Psoas muscle (tissue), 8 donors: ENCODE data around the gene ABCA13. TPM values are rescaled to one million over a fixed set of nuclear protein-coding genes. Genes with fewer than 3 reads are reported as not detected.

Experiments
- ATAC-seq, 4 donors: fragments of 200-7000 bp; cut with Tn5 transposase; one replicate each; pipeline ENCODE4 v1.9.1; 2020; ENCODE audit warnings: moderate library complexity in 3 of 4, mild to moderate bottlenecking in 2 of 4
- DNase-seq, 2 donors: peaks; one replicate each; pipeline ENCODE4 v3.0.0-alpha.2; 2020
- H3K27ac ChIP-seq: fragments of 200-600 bp; one replicate; pipeline ENCODE4 v1.8.0; 2022
- H3K27me3 ChIP-seq, 3 donors: fragments of 200-600 bp in 1 of 3; one replicate each; pipeline versions ENCODE4 v1.6.1 to v1.8.0; 2013 to 2022; ENCODE audit warnings: low read length in 2 of 3, mild to moderate bottlenecking in 2 of 3, moderate library complexity in 1 of 3; ENCODE audit not compliant: insufficient read depth in 3 of 3
- H3K36me3 ChIP-seq, 2 donors: fragments of 200-600 bp in 1 of 2; one replicate each; pipeline versions ENCODE4 v1.6.1 to v1.8.0; 2013 to 2022; ENCODE audit warnings: low read depth in 1 of 2, mild to moderate bottlenecking in 1 of 2, moderate library complexity in 1 of 2; ENCODE audit not compliant: insufficient read depth in 1 of 2
- H3K4me1 ChIP-seq: fragments of 200-600 bp; one replicate; pipeline ENCODE4 v1.8.0; 2022
- H3K4me3 ChIP-seq: fragments of 200-600 bp; one replicate; pipeline ENCODE4 v1.8.0; 2022; ENCODE audit warnings: mild to moderate bottlenecking
- H3K9me3 ChIP-seq: fragments of 200-600 bp; one replicate; pipeline ENCODE4 v1.8.0; 2022
- WGBS, 3 donors: extraction: QIAGEN DNeasy Blood & Tissue Kit; methylation state at CpG; one replicate each; pipeline versions ENCODE4 v1.1.6 to v1.1.7; 2013; 5-methylcytosine and 5-hydroxymethylcytosine counted together
- intact Hi-C, 2 donors: fragments of 100-400 bp; cut with DNase I; formaldehyde crosslinking; loops; one replicate each; pipeline versions ENCODE4 v1.11.0 to v1.14.2; 2022
- polyA plus RNA-seq, 3 donors: library from polyadenylated mRNA; stranded (reverse); fragments of 200-250 nt; gene quantifications; one replicate each; pipeline ENCODE4 v1.2.3, GENCODE V29; 2013
- total RNA-seq, 4 donors: library from RNA; stranded (reverse); fragmentation: NEBNext Ultra II Directional in 2 of 4; extraction: Animal tissue kit (Norgen Biotek cat#: 25700) in 2 of 4; gene quantifications; one replicate each; pipeline versions ENCODE4 v1.2.1 to v1.2.4, GENCODE V29; 2021 to 2023
- TF ChIP-seq, protein P1 (sequence below): fragments of 200-600 bp; IDR thresholded peaks from one replicate; pipeline ENCODE4 v1.8.0; 2022; ENCODE audit warnings: antibody characterized with exemption
- donor health status: healthy with polysubstance abuse.
- donor health status: DM: no; HTN: no; CAD: no; lungs with moderate emphysema.
- donor health status: Bipolar disorder and iron deficiency.
- donor health status: healthy.
- donor health status: DM: yes; HTN: yes; CAD: no.
- donor health status: DM: no; HTN: no; CAD: no.
- donor health status: DM: no; HTN: no; CAD: no.
- donor health status: DM: yes; HTN: yes; CAD: no.

ABCA13 gene
- total and polyA plus RNA-seq, 7 donors = 0.06 to 0.12 (median 0.10) TPM; not detected in 4

DNA sequence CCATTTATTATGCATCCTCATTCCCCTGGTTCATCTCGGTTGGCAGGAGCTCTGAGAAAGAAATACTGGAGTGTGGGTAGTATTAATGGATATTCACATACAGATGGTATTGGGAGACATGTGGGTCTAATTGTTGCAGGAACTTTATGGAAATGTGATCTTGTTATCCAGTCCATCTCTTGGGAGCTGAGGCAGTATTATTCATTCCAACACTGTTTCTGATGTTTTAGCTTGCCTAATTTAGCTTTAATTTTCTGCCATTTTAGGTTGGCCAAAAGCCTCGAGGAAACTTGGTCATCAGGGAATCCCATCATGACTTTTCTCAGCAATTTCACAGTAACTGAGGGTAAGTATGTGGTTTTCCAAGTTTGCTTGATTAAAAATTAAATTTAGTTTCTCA is 125.7 kb downstream of the ABCA13 start:
- DNase-seq (no peak), ATAC-seq (no peak)
- Histone ChIP-seq H3K4me3 (no peak overlapping the region), H3K9me3 (no peaks in the 10 kb centered on the region), H3K4me1 (no peaks in the 10 kb centered on the region), H3K36me3 (no peaks in the 10 kb centered on the region), H3K27ac (no peak overlapping the region), H3K27me3 (no peaks in the 10 kb centered on the region)
- intact Hi-C loops = no loop called here
- 22 to 28% (median 27%) methylated on average over 2 of the region's 2 CpGs for WGBS, 3 donors
- TF ChIP-seq, protein P1, sequence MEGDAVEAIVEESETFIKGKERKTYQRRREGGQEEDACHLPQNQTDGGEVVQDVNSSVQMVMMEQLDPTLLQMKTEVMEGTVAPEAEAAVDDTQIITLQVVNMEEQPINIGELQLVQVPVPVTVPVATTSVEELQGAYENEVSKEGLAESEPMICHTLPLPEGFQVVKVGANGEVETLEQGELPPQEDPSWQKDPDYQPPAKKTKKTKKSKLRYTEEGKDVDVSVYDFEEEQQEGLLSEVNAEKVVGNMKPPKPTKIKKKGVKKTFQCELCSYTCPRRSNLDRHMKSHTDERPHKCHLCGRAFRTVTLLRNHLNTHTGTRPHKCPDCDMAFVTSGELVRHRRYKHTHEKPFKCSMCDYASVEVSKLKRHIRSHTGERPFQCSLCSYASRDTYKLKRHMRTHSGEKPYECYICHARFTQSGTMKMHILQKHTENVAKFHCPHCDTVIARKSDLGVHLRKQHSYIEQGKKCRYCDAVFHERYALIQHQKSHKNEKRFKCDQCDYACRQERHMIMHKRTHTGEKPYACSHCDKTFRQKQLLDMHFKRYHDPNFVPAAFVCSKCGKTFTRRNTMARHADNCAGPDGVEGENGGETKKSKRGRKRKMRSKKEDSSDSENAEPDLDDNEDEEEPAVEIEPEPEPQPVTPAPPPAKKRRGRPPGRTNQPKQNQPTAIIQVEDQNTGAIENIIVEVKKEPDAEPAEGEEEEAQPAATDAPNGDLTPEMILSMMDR = no peak

DNA sequence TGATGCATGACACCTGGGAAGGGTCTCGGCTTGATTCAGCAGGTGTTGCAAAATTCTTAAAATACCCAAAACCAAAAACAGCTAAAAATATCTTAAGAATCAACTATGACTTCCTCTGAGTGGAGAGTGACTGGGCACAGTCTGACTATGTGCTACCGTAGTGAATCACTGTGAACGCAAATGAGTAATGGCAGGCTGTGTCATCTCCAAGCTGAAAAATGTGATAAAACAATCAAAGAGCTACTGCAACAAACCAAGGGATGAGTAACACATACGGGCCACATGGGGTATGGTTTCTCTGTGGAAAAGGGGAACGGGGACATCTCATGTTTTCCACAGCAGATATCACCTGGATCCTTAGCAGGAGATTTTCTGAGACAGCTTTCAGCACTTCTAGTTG is 127.5 kb downstream of the ABCA13 start:
- H3K27me3 ChIP-seq = no peaks in the 10 kb centered on the region
- no peaks in the 10 kb centered on the region for H3K36me3 ChIP-seq
- H3K27ac ChIP-seq = no peak overlapping the region
- H3K9me3 ChIP-seq = no peaks in the 10 kb centered on the region
- TF ChIP-seq, protein P1 = no peak
- DNase-seq (no peak), ATAC-seq (no peak)
- intact Hi-C loops = no loop called here
- WGBS, 3 donors = 60 to 68% (median 66%) methylated on average over 5 of the region's 5 CpGs
- no peak overlapping the region for H3K4me3 ChIP-seq
- no peaks in the 10 kb centered on the region for H3K4me1 ChIP-seq

DNA sequence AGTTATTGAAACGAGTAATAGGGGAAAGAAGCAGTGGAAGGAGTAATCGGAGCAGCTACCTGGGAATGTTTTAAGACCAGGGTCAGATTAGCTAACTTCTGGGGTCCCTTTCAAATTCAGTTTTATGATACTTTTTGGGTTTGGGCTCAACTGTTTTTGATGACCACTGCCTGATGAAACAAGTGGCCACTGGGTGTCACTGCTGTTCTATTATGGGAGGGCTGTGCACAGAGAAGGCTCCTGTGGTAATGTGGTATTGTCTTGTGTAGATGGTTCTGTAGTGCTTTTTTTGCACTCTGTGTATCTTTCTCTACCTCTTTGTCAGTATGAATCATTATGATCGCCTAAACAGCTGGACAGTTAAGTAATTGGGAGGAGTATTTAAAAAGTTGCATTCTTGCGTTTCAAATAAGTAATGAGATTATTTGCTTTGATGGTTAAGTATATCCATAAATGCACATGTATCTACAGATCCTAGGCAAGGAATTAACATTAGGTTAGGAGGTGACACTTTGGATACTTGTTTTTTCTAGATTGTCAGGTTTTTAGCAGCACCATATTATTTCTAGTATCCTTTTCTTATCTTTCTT is 128.4 kb downstream of the ABCA13 start:
- Histone ChIP-seq H3K4me3 (no peak overlapping the region), H3K9me3 (no peaks in the 10 kb centered on the region), H3K27ac (no peak overlapping the region), H3K27me3 (no peaks in the 10 kb centered on the region), H3K36me3 (no peaks in the 10 kb centered on the region), H3K4me1 (no peaks in the 10 kb centered on the region)
- ATAC-seq = no peak
- WGBS, 3 donors = 21 to 37% (median 24%) methylated on average over 4 of the region's 4 CpGs
- TF ChIP-seq, protein P1 = peak; percentile 44
- intact Hi-C loops = no loop called here
- peak in 1 of 2 donors; percentile 23 for DNase-seq

DNA sequence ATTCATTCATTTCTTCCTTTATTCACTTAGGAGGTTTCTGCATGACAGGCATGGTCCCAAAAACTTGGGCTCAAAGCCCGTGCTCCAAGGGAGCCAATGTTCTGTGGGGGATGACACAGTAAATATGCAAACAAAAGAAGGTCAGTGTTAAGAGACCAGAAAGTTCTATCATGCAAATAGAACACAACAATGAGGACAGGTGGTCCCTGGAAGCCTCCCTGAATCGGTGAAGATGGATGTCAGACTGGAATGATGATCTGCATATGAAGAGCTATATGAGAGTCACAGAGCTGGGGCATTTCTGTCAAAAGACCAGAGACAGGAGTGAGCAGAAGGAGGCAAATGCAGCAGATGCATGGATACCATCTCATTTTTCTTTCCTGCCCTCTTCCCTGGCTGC is 129.0 kb downstream of the ABCA13 start:
- H3K4me1 ChIP-seq = no peaks in the 10 kb centered on the region
- H3K36me3 ChIP-seq = no peaks in the 10 kb centered on the region
- no peaks in the 10 kb centered on the region for H3K9me3 ChIP-seq
- 17 to 20% (median 19%) methylated on average over 2 of the region's 2 CpGs for WGBS, 3 donors
- TF ChIP-seq, protein P1 = no peak
- no peaks in the 10 kb centered on the region for H3K27me3 ChIP-seq
- H3K4me3 ChIP-seq = no peak overlapping the region
- intact Hi-C loops = no loop called here
- DNase-seq (no peak), ATAC-seq (no peak)
- no peak overlapping the region for H3K27ac ChIP-seq

DNA sequence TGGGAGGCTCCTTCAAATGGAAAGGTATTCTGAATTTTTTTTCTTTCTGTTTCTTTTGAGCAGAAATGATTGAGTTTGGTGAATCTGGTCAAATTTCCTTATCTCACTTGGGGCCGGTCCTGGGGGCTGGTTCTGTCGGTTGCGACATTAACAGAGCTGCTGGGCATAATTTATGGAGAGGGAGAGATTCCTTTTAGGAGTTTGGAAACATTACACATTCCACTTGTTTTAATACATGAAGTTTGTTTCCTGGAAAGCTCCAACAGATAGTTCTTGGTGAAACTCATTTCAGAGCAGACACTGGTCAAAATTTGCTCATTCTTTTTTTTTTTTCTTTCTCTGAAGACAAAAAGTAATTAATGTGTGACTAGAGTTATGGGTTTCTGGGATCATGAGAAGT is 129.9 kb downstream of the ABCA13 start:
- DNase-seq = no peak
- H3K27ac ChIP-seq = no peak overlapping the region
- WGBS, 3 donors = 38 to 50% (median 40%) methylated on average over 3 of the region's 3 CpGs
- no peaks in the 10 kb centered on the region for H3K27me3 ChIP-seq
- no peak overlapping the region for H3K4me3 ChIP-seq
- intact Hi-C loops = no loop called here
- TF ChIP-seq, protein P1 = no peak
- no peak for ATAC-seq
- no peaks in the 10 kb centered on the region for H3K4me1 ChIP-seq
- no peaks in the 10 kb centered on the region for H3K36me3 ChIP-seq
- H3K9me3 ChIP-seq = no peaks in the 10 kb centered on the region
